T-helper 2 cell treated with Interferon-gamma antibody and Interleukin-4, amounts not matched to agents 100 ng/mL and 5 ng/mL, for 36 hours (primary cell): Measurements from ENCODE around the gene WDR90. TPM values are rescaled to one million over a fixed set of nuclear protein-coding genes. Genes with fewer than 3 reads are reported as not detected.
"Not testable (repeated sequence)": the region's sequence is repeated elsewhere in the genome, so short reads cannot be mapped to it uniquely, and the experiment has no call there.

ENCODE experiments used
- intact Hi-C: fragments of 100-400 bp; cut with micrococcal nuclease; formaldehyde crosslinking; loops from one replicate; pipeline ENCODE4 v1.15.1; 2023
- total RNA-seq: library from RNA; stranded (reverse); gene quantifications from 2 replicates; pipeline ENCODE4 v1.2.3, GENCODE V29; 2022

WDR90 gene
- total RNA-seq, 1 donor from 2014 or later, result 85.1 TPM

GRCh38 chr16:704047-704446, 54.9 kb downstream of the WDR90 start:
- intact Hi-C loops, result no loop called here

- intact Hi-C loops, result no loop called here
These were observed 55.6 kb downstream of the WDR90 start for GRCh38 chr16:704552-705380.

GRCh38 chr16:705431-706188, 56.4 kb downstream of the WDR90 start, which contains the start of gene FBXL16:
Gene FBXL16, minus strand, starts transcription at chr16:705801. Its CDS starts 8,396 bp downstream, at chr16:697405.
- intact Hi-C loops, result no loop called here

GRCh38 chr16:706189-707061, 57.3 kb downstream of the WDR90 start:
- intact Hi-C loops, result no loop called here

- intact Hi-C loops, result no loop called here
These were observed 57.9 kb downstream of the WDR90 start for GRCh38 chr16:707062-707538.

- intact Hi-C loops, result no loop called here
These were observed 58.9 kb downstream of the WDR90 start for GRCh38 chr16:708019-708418.

GRCh38 chr16:708959-709358, 59.8 kb downstream of the WDR90 start:
- intact Hi-C loops, result no loop called here

- intact Hi-C loops, result no loop called here
These were observed 60.7 kb downstream of the WDR90 start for GRCh38 chr16:709566-710499.

GRCh38 chr16:710500-711075, 61.4 kb downstream of the WDR90 start:
- intact Hi-C loops, result loop anchor here (1.0 kb wide), 1 partner anchor 75 kb away; no protein-coding TSS in a partner anchor

GRCh38 chr16:711084-711483, 61.9 kb downstream of the WDR90 start:
- intact Hi-C loops, result loop anchor here (1.0 kb wide), 1 partner anchor 74 kb away; no protein-coding TSS in a partner anchor

- intact Hi-C loops, result loop anchor here (1.0 kb wide), 1 partner anchor 74 kb away; no protein-coding TSS in a partner anchor
These were observed 62.6 kb downstream of the WDR90 start for GRCh38 chr16:711548-712320.

GRCh38 chr16:712740-713250, 63.6 kb downstream of the WDR90 start:
- intact Hi-C loops, result not testable (repeated sequence)

GRCh38 chr16:714079-714478, 64.9 kb downstream of the WDR90 start:
- intact Hi-C loops, result loop anchor here (2.0 kb wide), 1 partner anchor 27 kb away; the partner anchor contains the start of gene CIAO3

GRCh38 chr16:714558-715476, 65.7 kb downstream of the WDR90 start, which contains the start of gene METRN:
Gene METRN, plus strand, starts transcription at chr16:715118. Its CDS starts 172 bp downstream, at chr16:715290.
- intact Hi-C loops, result loop anchor here (2.0 kb wide), 1 partner anchor 26 kb away; the partner anchor contains the start of gene CIAO3

GRCh38 chr16:715477-716199, 66.5 kb downstream of the WDR90 start:
- intact Hi-C loops, result loop anchor here (2.0 kb wide), 1 partner anchor 25 kb away; the partner anchor contains the start of gene CIAO3

- intact Hi-C loops, result no loop called here
These were observed 67.0 kb downstream of the WDR90 start for GRCh38 chr16:716200-716568.
